Ascending aorta (tissue), 2 donors: ENCODE measurements around the gene EPHA1. TPM values are rescaled to one million over a fixed set of nuclear protein-coding genes. Genes with fewer than 3 reads are reported as not detected.

Experiments used
- DNase-seq, 2 donors: peaks; one replicate each; pipeline ENCODE4 v3.0.0-alpha.2; 2019; ENCODE audit warnings: low spot score in 2 of 2
- H3K27ac ChIP-seq, 2 donors: fragments of 200-600 bp; sonication (generic); one replicate each; pipeline ENCODE4 v1.5.1; 2016 to 2017; ENCODE audit warnings: mild to moderate bottlenecking in 1 of 2
- H3K27me3 ChIP-seq: fragments of 200-600 bp; sonication (generic); one replicate; pipeline ENCODE4 v1.5.1; 2017
- H3K36me3 ChIP-seq, 2 donors: fragments of 200-600 bp; sonication (generic); one replicate each; pipeline ENCODE4 v1.5.1; 2016
- H3K4me1 ChIP-seq, 2 donors: fragments of 200-600 bp; sonication (generic); one replicate each; pipeline ENCODE4 v1.5.1; 2016 to 2017; ENCODE audit warnings: mild to moderate bottlenecking in 1 of 2
- H3K4me3 ChIP-seq, 2 donors: fragments of 200-600 bp; sonication (generic); one replicate each; pipeline ENCODE4 v1.5.1; 2016 to 2017; ENCODE audit warnings: mild to moderate bottlenecking in 1 of 2
- H3K9me3 ChIP-seq, 2 donors: fragments of 200-600 bp; sonication (generic); one replicate each; pipeline ENCODE4 v1.5.1; 2016
- CTCF ChIP-seq, 3 experiments: fragments of 200-600 bp in 2 of 3; fragments of 450-650 bp in 1 of 3; sonication (generic) in 2 of 3; IDR thresholded peaks; one replicate each; pipeline ENCODE4 v1.5.1; 2016 to 2019; ENCODE audit warnings: antibody characterized with exemption in 3 of 3, mild to moderate bottlenecking in 1 of 3, moderate library complexity in 1 of 3
- intact Hi-C: fragments of 100-400 bp; cut with DNase I; formaldehyde crosslinking; loops from one replicate; pipeline ENCODE4 v1.15.1; 2023
- total RNA-seq: library from RNA; depleted of rRNA; stranded (reverse); fragments of >200 nt; gene quantifications from one replicate; pipeline ENCODE4 v1.1.0, GENCODE V29; 2016

Gene EPHA1
- total RNA-seq, 1 donor from 2014 or later = not detected

- Histone ChIP-seq H3K4me1 (peaks cover 46 to 87% of the 10 kb centered on the region in 2 donors), H3K4me3 (peak overlapping the region in 1 of 2 donors; percentile 89), H3K36me3 (peaks cover 39 to 58% of the 10 kb centered on the region in 2 donors)
These were observed 20.1 kb downstream of the EPHA1 start for GRCh38 chr7:143388491-143389101.

GRCh38 chr7:143388051-143388450 is 20.6 kb downstream of the EPHA1 start:
- no peak for DNase-seq
- H3K36me3 ChIP-seq = peaks cover 39 to 64% of the 10 kb centered on the region in 2 donors
- no peak for TF ChIP-seq CTCF (IDR thresholded peaks at IDR 0.05)
- peaks cover 41 to 87% of the 10 kb centered on the region in 2 donors for H3K4me1 ChIP-seq
- intact Hi-C loops = loop anchor here (10.0 kb wide), 1 partner anchor 533 kb away; the partner anchor contains the start of gene EPHB6
- H3K4me3 ChIP-seq = peak overlapping the region in 1 of 2 donors; percentile 89
- H3K9me3 ChIP-seq = no peaks in the 10 kb centered on the region
- H3K27me3 ChIP-seq = no peaks in the 10 kb centered on the region
- H3K27ac ChIP-seq = peak overlapping the region; percentile 97 to 99

More at GRCh38 chr7:143388491-143389101, 20.1 kb downstream of the EPHA1 start:
- DNase-seq = peak in 1 of 2 donors; percentile 66
- intact Hi-C loops = loop anchor here (10.0 kb wide), 1 partner anchor 534 kb away; the partner anchor contains the start of gene EPHB6
- H3K27me3 ChIP-seq = no peaks in the 10 kb centered on the region
- H3K27ac ChIP-seq = peak overlapping the region; percentile 97 to 99
- no peak for TF ChIP-seq CTCF (IDR thresholded peaks at IDR 0.05)
- H3K9me3 ChIP-seq = no peaks in the 10 kb centered on the region

- TF ChIP-seq CTCF (IDR thresholded peaks at IDR 0.05) = peak in 1 of 3 experiments; percentile 23
- peaks cover 34 to 84% of the 10 kb centered on the region in 2 donors for H3K4me1 ChIP-seq
- no peaks in the 10 kb centered on the region for H3K27me3 ChIP-seq
- intact Hi-C loops = loop anchor here (10.0 kb wide), 1 partner anchor 533 kb away; the partner anchor contains the start of gene EPHB6
- H3K27ac ChIP-seq = peak overlapping the region; percentile 97 to 99
- no peak for DNase-seq
- peaks cover 39 to 70% of the 10 kb centered on the region in 2 donors for H3K36me3 ChIP-seq
- H3K9me3 ChIP-seq = no peaks in the 10 kb centered on the region
- H3K4me3 ChIP-seq = peak overlapping the region in 1 of 2 donors; percentile 89
These were observed 21.3 kb downstream of the EPHA1 start for GRCh38 chr7:143387156-143387975.

- DNase-seq = no peak
- H3K4me3 ChIP-seq = peak overlapping the region; percentile 35 to 89
- H3K27me3 ChIP-seq = no peaks in the 10 kb centered on the region
- intact Hi-C loops = loop anchor here (10.0 kb wide), 1 partner anchor 531 kb away; the partner anchor contains the start of gene EPHB6
- H3K9me3 ChIP-seq = no peaks in the 10 kb centered on the region
- H3K4me1 ChIP-seq = peaks cover 29 to 75% of the 10 kb centered on the region in 2 donors
- H3K27ac ChIP-seq = peak overlapping the region; percentile 97 to 99
- H3K36me3 ChIP-seq = peaks cover 39 to 71% of the 10 kb centered on the region in 2 donors
- TF ChIP-seq CTCF (IDR thresholded peaks at IDR 0.05) = no peak
These were observed 22.5 kb downstream of the EPHA1 start for GRCh38 chr7:143385891-143386781.
